Lung (tissue), 12 donors: Measurements from ENCODE around the gene VTA1. TPM values are rescaled to one million over a fixed set of nuclear protein-coding genes. Genes with fewer than 3 reads are reported as not detected.

ENCODE experiments used
- ATAC-seq: fragments of 200-7000 bp; cut with Tn5 transposase; one replicate; pipeline ENCODE4 v1.9.1; 2020; ENCODE audit warnings: moderate number of reproducible peaks; ENCODE audit not compliant: insufficient read depth, low FRiP score
- DNase-seq, 3 donors: peaks; one replicate each; pipeline ENCODE4 v3.0.0-alpha.2; 2013 to 2017
- H3K27ac ChIP-seq, 2 donors: one replicate each; pipeline ENCODE4 v1.5.1; 2013; ENCODE audit warnings: mild to moderate bottlenecking in 2 of 2, moderate library complexity in 2 of 2, control low read depth in 1 of 2, inconsistent platforms in 1 of 2, low read depth in 1 of 2, low read length in 1 of 2
- H3K27me3 ChIP-seq, 3 donors: one replicate each; pipeline ENCODE4 v1.5.1; 2013; ENCODE audit warnings: low read length in 2 of 3; ENCODE audit not compliant: control insufficient read depth in 3 of 3, insufficient read depth in 3 of 3
- H3K36me3 ChIP-seq, 4 donors: one replicate each; pipeline ENCODE4 v1.5.1; 2013; ENCODE audit warnings: low read length in 4 of 4, mild to moderate bottlenecking in 1 of 4, moderate library complexity in 1 of 4; ENCODE audit not compliant: control insufficient read depth in 4 of 4, insufficient read depth in 4 of 4
- H3K4me1 ChIP-seq, 5 donors: one replicate each; pipeline ENCODE4 v1.5.1; 2013; ENCODE audit warnings: low read length in 5 of 5, mild to moderate bottlenecking in 2 of 5, moderate library complexity in 1 of 5; ENCODE audit not compliant: control insufficient read depth in 5 of 5, insufficient read depth in 5 of 5
- H3K4me3 ChIP-seq: one replicate; pipeline ENCODE4 v1.5.1; 2013; ENCODE audit warnings: mild to moderate bottlenecking, control low read depth, moderate library complexity
- H3K9ac ChIP-seq, 2 donors: one replicate each; pipeline ENCODE4 v1.5.1; 2013; ENCODE audit warnings: low read length in 2 of 2, control low read depth in 1 of 2; ENCODE audit not compliant: insufficient read depth in 1 of 2
- H3K9me3 ChIP-seq, 4 donors: one replicate each; pipeline ENCODE4 v1.5.1; 2013; ENCODE audit warnings: low read length in 3 of 4, mild to moderate bottlenecking in 1 of 4, moderate library complexity in 1 of 4; ENCODE audit not compliant: control insufficient read depth in 4 of 4, insufficient read depth in 3 of 4
- CTCF ChIP-seq: IDR thresholded peaks from 2 replicates; pipeline ENCODE4 v1.5.1; 2012; ENCODE audit warnings: mild to moderate bottlenecking; ENCODE audit errors: control extremely low read depth, extremely low read depth
- WGBS, 2 donors: extraction: QIAGEN DNeasy Blood & Tissue Kit; methylation state at CpG; one replicate each; pipeline ENCODE4 v1.1.7; 2013; 5-methylcytosine and 5-hydroxymethylcytosine counted together
- polyA plus RNA-seq, 2 donors: library from polyadenylated mRNA; stranded (reverse); fragments of 200-250 nt; gene quantifications; one replicate each; pipeline ENCODE4 v1.2.1, GENCODE V29; 2013
- total RNA-seq, 2 donors: library from RNA; depleted of rRNA in 1 of 2; stranded (reverse); fragments of >200 nt in 1 of 2; gene quantifications; one replicate each; pipeline ENCODE4 v1.2.1, GENCODE V29; 2014 to 2021
- donor health status: control.
- donor health status: control.
- donor health status: Bipolar disorder and iron deficiency.
- donor health status: healthy.
- donor health status: DM: yes; HTN: yes; CAD: no.

The VTA1 gene
- total and polyA plus RNA-seq, 4 donors = 15.2 to 61.9 (median 29.3) TPM

- Histone ChIP-seq H3K9ac (no peak overlapping the region), H3K27me3 (no peaks in the 10 kb centered on the region), H3K36me3 (peaks cover 8 to 38% (median 25%) of the 10 kb centered on the region in 4 donors), H3K4me3 (no peak overlapping the region), H3K4me1 (peaks cover 0 to 5% (median 0%) of the 10 kb centered on the region in 5 donors), H3K9me3 (peaks cover 0 to 5% (median 1%) of the 10 kb centered on the region in 4 donors), H3K27ac (no peak overlapping the region)
- DNase-seq (no peak), ATAC-seq (no peak)
- no peak for TF ChIP-seq CTCF
- whole genome bisulfite sequencing, 2 donors = 86 to 88% methylated on average over 4 of the region's 4 CpGs
These were observed 63.5 kb downstream of the VTA1 start for GRCh38 chr6:142210606-142211005.

- 98 to 100% methylated on average over 1 of the region's 1 CpG for WGBS, 2 donors
- DNase-seq (no peak), ATAC-seq (no peak)
- Histone ChIP-seq H3K4me1 (peaks cover 0 to 5% (median 0%) of the 10 kb centered on the region in 5 donors), H3K27me3 (no peaks in the 10 kb centered on the region), H3K36me3 (peaks cover 9 to 29% (median 17%) of the 10 kb centered on the region in 4 donors), H3K27ac (no peak overlapping the region), H3K9ac (no peak overlapping the region), H3K9me3 (peaks cover 0 to 3% (median 1%) of the 10 kb centered on the region in 4 donors), H3K4me3 (no peak overlapping the region)
- TF ChIP-seq CTCF = no peak
These were observed 66.3 kb downstream of the VTA1 start for GRCh38 chr6:142213402-142213801.

- ATAC-seq (no peak), DNase-seq (peak in 2 of 3 donors; percentile 51 to 57)
- H3K9ac ChIP-seq = no peak overlapping the region
- H3K4me3 ChIP-seq = no peak overlapping the region
- H3K27ac ChIP-seq = no peak overlapping the region
- no peaks in the 10 kb centered on the region for H3K27me3 ChIP-seq
- WGBS, 2 donors = 77 to 86% methylated on average over 2 of the region's 2 CpGs
- H3K36me3 ChIP-seq = peaks cover 2 to 7% (median 3%) of the 10 kb centered on the region in 4 donors
- no peak for TF ChIP-seq CTCF
- H3K4me1 ChIP-seq = peaks cover 0 to 7% (median 0%) of the 10 kb centered on the region in 5 donors
- no peaks in the 10 kb centered on the region for H3K9me3 ChIP-seq
These were observed 71.4 kb downstream of the VTA1 start for GRCh38 chr6:142218446-142218845.

- DNase-seq (no peak), ATAC-seq (no peak)
- WGBS, 2 donors = 93 to 95% methylated on average over 6 of the region's 6 CpGs
- Histone ChIP-seq H3K4me3 (no peak overlapping the region), H3K36me3 (peaks cover 0 to 4% (median 1%) of the 10 kb centered on the region in 4 donors), H3K27me3 (no peaks in the 10 kb centered on the region), H3K4me1 (peaks cover 0 to 7% (median 0%) of the 10 kb centered on the region in 5 donors), H3K9ac (no peak overlapping the region), H3K9me3 (no peaks in the 10 kb centered on the region), H3K27ac (no peak overlapping the region)
- no peak for TF ChIP-seq CTCF
These were observed 75.0 kb downstream of the VTA1 start for GRCh38 chr6:142222022-142222421.
